Mesothelial cell of epicardium (in vitro differentiated cells): Measurements from ENCODE around the gene DIPK1A. TPM values are rescaled to one million over a fixed set of nuclear protein-coding genes. Genes with fewer than 3 reads are reported as not detected.
A peak's percentile ranks its signal among the peaks of the same experiment; 100 is the strongest.

Source experiments
- DNase-seq, 2 experiments: peaks; one replicate each; pipeline ENCODE4 v3.0.0; 2021; ENCODE audit warnings: low spot score in 2 of 2; ENCODE audit not compliant: unreplicated experiment in 2 of 2
- H3K27ac Mint-ChIP-seq: 2 replicates; pipeline ENCODE4 v1.8.0; 2021; ENCODE audit warnings: mixed read lengths
- H3K27me3 Mint-ChIP-seq: 2 replicates; pipeline ENCODE4 v1.8.0; 2021; ENCODE audit warnings: low read depth, mixed read lengths
- H3K36me3 Mint-ChIP-seq: 2 replicates; pipeline ENCODE4 v1.8.0; 2021; ENCODE audit warnings: mixed read lengths
- H3K4me1 Mint-ChIP-seq: 2 replicates; pipeline ENCODE4 v1.8.0; 2021; ENCODE audit warnings: mixed read lengths
- H3K4me3 Mint-ChIP-seq: 2 replicates; pipeline ENCODE4 v1.8.0; 2021; ENCODE audit warnings: mild to moderate bottlenecking, moderate library complexity, mixed read lengths
- H3K9me3 Mint-ChIP-seq: 2 replicates; pipeline ENCODE4 v1.8.0; 2021; ENCODE audit warnings: mixed read lengths
- total RNA-seq: library from RNA; stranded (reverse); gene quantifications from 3 replicates; pipeline ENCODE4 v1.2.1, GENCODE V29; 2021
- TF ChIP-seq, protein P1 (sequence below): fragments of 200-600 bp; sonication (generic); IDR thresholded peaks from one replicate; pipeline ENCODE4 v1.5.0; 2021; ENCODE audit warnings: antibody characterized with exemption; ENCODE audit not compliant: unreplicated experiment

The DIPK1A gene
- total RNA-seq, 1 donor from 2014 or later = 12.3 TPM

DNA sequence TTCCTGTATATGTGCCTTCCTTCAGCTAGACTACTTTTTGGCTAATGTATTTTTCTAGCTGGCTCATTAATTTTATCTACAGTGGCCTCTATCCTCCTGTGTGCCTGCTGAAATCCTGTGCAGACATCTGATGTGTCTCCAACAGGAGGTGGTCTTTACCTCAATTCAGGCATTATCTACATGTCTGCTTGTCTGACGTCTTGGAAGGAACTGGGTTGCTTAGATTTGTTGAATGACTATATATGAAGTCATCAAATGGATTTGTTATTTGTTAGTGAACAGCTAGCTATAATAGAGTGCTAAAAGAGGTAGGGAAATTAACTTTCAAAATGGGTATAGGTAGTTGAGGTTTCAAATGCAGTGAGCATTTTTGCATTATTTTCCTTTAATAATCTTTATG, 122.7 kb downstream of the DIPK1A start:
- H3K36me3 Mint-ChIP-seq = peaks cover 49% of the 10 kb centered on the region
- no peaks in the 10 kb centered on the region for H3K27me3 Mint-ChIP-seq
- no peak for DNase-seq
- TF ChIP-seq, protein P1, sequence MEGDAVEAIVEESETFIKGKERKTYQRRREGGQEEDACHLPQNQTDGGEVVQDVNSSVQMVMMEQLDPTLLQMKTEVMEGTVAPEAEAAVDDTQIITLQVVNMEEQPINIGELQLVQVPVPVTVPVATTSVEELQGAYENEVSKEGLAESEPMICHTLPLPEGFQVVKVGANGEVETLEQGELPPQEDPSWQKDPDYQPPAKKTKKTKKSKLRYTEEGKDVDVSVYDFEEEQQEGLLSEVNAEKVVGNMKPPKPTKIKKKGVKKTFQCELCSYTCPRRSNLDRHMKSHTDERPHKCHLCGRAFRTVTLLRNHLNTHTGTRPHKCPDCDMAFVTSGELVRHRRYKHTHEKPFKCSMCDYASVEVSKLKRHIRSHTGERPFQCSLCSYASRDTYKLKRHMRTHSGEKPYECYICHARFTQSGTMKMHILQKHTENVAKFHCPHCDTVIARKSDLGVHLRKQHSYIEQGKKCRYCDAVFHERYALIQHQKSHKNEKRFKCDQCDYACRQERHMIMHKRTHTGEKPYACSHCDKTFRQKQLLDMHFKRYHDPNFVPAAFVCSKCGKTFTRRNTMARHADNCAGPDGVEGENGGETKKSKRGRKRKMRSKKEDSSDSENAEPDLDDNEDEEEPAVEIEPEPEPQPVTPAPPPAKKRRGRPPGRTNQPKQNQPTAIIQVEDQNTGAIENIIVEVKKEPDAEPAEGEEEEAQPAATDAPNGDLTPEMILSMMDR = no peak
- no peak overlapping the region for H3K27ac Mint-ChIP-seq
- H3K4me1 Mint-ChIP-seq = peaks cover 52% of the 10 kb centered on the region
- H3K9me3 Mint-ChIP-seq = no peaks in the 10 kb centered on the region
- H3K4me3 Mint-ChIP-seq = no peak overlapping the region

GRCh38 chr1:92837062-92837461, 124.2 kb downstream of the DIPK1A start:
- TF ChIP-seq, protein P1 = no peak

GRCh38 chr1:92834617-92835016, 126.6 kb downstream of the DIPK1A start:
- no peaks in the 10 kb centered on the region for H3K27me3 Mint-ChIP-seq
- peaks cover 59% of the 10 kb centered on the region for H3K4me1 Mint-ChIP-seq
- H3K9me3 Mint-ChIP-seq = no peaks in the 10 kb centered on the region
- peaks cover 25% of the 10 kb centered on the region for H3K36me3 Mint-ChIP-seq
- no peak for DNase-seq
- H3K27ac Mint-ChIP-seq = peak overlapping the region; percentile 57
- TF ChIP-seq, protein P1 = no peak
- H3K4me3 Mint-ChIP-seq = peak overlapping the region; percentile 98

More at GRCh38 chr1:92837062-92837461, 124.2 kb downstream of the DIPK1A start:
- Mint-ChIP-seq H3K36me3 (peaks cover 39% of the 10 kb centered on the region), H3K4me1 (peaks cover 62% of the 10 kb centered on the region), H3K9me3 (no peaks in the 10 kb centered on the region), H3K4me3 (no peak overlapping the region), H3K27me3 (no peaks in the 10 kb centered on the region), H3K27ac (no peak overlapping the region)
- no peak for DNase-seq

- TF ChIP-seq, protein P1 = no peak
These were observed 127.4 kb downstream of the DIPK1A start for GRCh38 chr1:92833840-92834239.

GRCh38 chr1:92832537-92833114, 128.6 kb downstream of the DIPK1A start:
- Mint-ChIP-seq H3K36me3 (peaks cover 15% of the 10 kb centered on the region), H3K27me3 (no peaks in the 10 kb centered on the region), H3K4me3 (peak overlapping the region; percentile 98), H3K4me1 (peaks cover 47% of the 10 kb centered on the region), H3K27ac (peak overlapping the region; percentile 98), H3K9me3 (no peaks in the 10 kb centered on the region)
- TF ChIP-seq, protein P1 = no peak
- DNase-seq = no peak

More at GRCh38 chr1:92833840-92834239, 127.4 kb downstream of the DIPK1A start:
- Mint-ChIP-seq H3K27ac (peak overlapping the region; percentile 98), H3K4me3 (peak overlapping the region; percentile 98), H3K36me3 (peaks cover 25% of the 10 kb centered on the region), H3K4me1 (peaks cover 55% of the 10 kb centered on the region), H3K9me3 (no peaks in the 10 kb centered on the region), H3K27me3 (no peaks in the 10 kb centered on the region)
- no peak for DNase-seq
